ENCODE results near the gene WNT9A.

DNA sequence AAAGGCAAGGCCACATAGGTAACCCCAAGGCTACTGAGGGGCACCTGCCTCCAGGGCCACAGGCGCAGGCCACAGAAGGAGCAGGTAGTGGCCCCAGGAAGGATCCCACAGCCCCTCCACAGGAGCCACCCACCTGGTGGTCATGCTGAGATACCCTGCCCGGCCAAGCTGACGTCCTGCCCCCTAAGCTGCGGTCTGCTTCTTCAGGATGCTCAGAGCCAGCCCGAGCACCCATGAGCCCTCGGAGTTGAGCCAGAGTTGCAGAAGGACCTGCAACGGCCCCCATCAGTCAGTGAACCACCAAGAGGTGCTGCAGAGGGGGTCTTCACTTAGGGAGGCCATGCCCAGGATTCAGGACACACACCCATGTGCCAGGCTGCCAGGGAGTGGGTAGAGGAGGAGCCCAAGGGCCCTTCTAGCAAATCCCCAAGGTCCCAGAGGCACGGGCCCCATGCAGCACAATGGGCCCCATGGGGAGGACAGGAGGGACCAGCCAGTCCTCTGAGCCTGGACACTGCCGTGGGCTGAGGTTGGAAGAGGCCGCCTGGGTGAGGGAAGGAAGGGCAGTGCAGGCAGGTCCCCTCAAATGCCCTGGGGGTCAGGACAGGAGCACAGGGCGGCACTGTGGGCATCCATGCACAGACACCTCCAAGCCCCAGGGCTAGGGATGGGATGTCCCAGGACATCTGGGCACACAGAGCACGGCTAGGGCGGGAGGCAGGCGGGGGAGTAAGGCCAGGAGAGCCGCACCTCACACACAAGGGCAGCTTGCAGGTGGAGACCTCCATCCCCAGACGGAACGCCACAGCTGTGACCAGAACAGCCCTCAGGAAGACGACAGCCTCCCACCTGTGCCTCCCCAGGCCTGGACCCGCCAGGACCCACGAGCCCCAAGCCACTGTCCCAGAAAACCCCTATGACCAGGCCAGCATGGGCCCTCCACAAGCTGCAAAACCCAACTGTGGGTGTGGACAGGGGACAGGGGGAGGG lies 20.5 kb downstream of the WNT9A start:
- TF ChIP-seq TCF12 (IDR thresholded peaks at IDR 0.05; ENCODE audit: low read depth) (no peak), YY1 (IDR thresholded peaks at IDR 0.05; ENCODE audit: low read depth) (no peak), EP300 (IDR thresholded peaks at IDR 0.05; ENCODE audit: borderline replicate concordance) (no peak), CREB1 (IDR thresholded peaks at IDR 0.05; ENCODE audit: low read depth) (no peak), FOXM1 (IDR thresholded peaks at IDR 0.05; ENCODE audit: borderline replicate concordance, low read depth) (no peak), TAF1 (IDR thresholded peaks at IDR 0.05; ENCODE audit: low read depth) (no peak), RAD21 (IDR thresholded peaks at IDR 0.05; ENCODE audit: low read depth) (no peak), TEAD4 (IDR thresholded peaks at IDR 0.05) (no peak), ZBTB7A (IDR thresholded peaks at IDR 0.05; ENCODE audit: low read depth) (no peak)
- TF ChIP-seq, protein P1, sequence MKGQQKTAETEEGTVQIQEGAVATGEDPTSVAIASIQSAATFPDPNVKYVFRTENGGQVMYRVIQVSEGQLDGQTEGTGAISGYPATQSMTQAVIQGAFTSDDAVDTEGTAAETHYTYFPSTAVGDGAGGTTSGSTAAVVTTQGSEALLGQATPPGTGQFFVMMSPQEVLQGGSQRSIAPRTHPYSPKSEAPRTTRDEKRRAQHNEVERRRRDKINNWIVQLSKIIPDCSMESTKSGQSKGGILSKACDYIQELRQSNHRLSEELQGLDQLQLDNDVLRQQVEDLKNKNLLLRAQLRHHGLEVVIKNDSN (IDR thresholded peaks at IDR 0.05): no peak
- TF ChIP-seq, protein P2, sequence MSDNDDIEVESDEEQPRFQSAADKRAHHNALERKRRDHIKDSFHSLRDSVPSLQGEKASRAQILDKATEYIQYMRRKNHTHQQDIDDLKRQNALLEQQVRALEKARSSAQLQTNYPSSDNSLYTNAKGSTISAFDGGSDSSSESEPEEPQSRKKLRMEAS (IDR thresholded peaks at IDR 0.05): no peak
- TF ChIP-seq, protein P3, sequence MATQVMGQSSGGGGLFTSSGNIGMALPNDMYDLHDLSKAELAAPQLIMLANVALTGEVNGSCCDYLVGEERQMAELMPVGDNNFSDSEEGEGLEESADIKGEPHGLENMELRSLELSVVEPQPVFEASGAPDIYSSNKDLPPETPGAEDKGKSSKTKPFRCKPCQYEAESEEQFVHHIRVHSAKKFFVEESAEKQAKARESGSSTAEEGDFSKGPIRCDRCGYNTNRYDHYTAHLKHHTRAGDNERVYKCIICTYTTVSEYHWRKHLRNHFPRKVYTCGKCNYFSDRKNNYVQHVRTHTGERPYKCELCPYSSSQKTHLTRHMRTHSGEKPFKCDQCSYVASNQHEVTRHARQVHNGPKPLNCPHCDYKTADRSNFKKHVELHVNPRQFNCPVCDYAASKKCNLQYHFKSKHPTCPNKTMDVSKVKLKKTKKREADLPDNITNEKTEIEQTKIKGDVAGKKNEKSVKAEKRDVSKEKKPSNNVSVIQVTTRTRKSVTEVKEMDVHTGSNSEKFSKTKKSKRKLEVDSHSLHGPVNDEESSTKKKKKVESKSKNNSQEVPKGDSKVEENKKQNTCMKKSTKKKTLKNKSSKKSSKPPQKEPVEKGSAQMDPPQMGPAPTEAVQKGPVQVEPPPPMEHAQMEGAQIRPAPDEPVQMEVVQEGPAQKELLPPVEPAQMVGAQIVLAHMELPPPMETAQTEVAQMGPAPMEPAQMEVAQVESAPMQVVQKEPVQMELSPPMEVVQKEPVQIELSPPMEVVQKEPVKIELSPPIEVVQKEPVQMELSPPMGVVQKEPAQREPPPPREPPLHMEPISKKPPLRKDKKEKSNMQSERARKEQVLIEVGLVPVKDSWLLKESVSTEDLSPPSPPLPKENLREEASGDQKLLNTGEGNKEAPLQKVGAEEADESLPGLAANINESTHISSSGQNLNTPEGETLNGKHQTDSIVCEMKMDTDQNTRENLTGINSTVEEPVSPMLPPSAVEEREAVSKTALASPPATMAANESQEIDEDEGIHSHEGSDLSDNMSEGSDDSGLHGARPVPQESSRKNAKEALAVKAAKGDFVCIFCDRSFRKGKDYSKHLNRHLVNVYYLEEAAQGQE (IDR thresholded peaks at IDR 0.05; ENCODE audit: low read depth): no peak
